ENCODE data around the gene GEN1. TPM values are rescaled to one million over a fixed set of nuclear protein-coding genes. Genes with fewer than 3 reads are reported as not detected.
A peak's percentile ranks its signal among the peaks of the same experiment; 100 is the strongest.

GEN1 gene
- total and polyA plus RNA-seq, 2 donors (not counting 1 experiment from before 2014, with no cell fraction given), result 16.7 to 105 TPM

- H3K9me3 ChIP-seq (ENCODE audit: control extremely low read depth in 1 of 3, control insufficient read depth in 2 of 3, insufficient read depth in 1 of 3, low read length in 2 of 3), result no peaks in the 10 kb centered on the region
- DNase-seq (no peak), ATAC-seq (ENCODE audit: low read depth) (no peak)
- H3K27me3 ChIP-seq (replicated peaks in 1 of 4; ENCODE audit: control extremely low read depth in 1 of 4, control insufficient read depth in 3 of 4, insufficient read depth in 4 of 4, low read length in 3 of 4), result no peaks in the 10 kb centered on the region
- TF ChIP-seq EZH2 (IDR thresholded peaks at IDR 0.05; ENCODE audit: borderline replicate concordance, insufficient read depth, low read depth, low read length, poor library complexity, severe bottlenecking) (no peak), CTCF (IDR thresholded peaks at IDR 0.05) (no peak)
- Mint-ChIP-seq H3K27ac (no peak overlapping the region), H3K4me3 (no peak overlapping the region), H3K9me3 (ENCODE audit: insufficient read depth) (no peaks in the 10 kb centered on the region), H3K27me3 (no peaks in the 10 kb centered on the region), H3K4me1 (no peaks in the 10 kb centered on the region)
- peaks cover 21 to 95% of the 10 kb centered on the region in 2 experiments for H3K36me3 ChIP-seq (replicated peaks in 1 of 2; ENCODE audit: control extremely low read depth in 1 of 2, control insufficient read depth in 1 of 2, extremely low read depth in 1 of 2, insufficient read depth in 2 of 2, low read length in 1 of 2)
- no peak overlapping the region for H3K4me3 ChIP-seq (ENCODE audit: control extremely low read depth in 1 of 5, extremely low read depth in 1 of 5, insufficient read depth in 1 of 5, low read depth in 2 of 5, low read length in 4 of 5)
- POLR2A ChIA-PET, result no interaction called here
- H3K9ac ChIP-seq (ENCODE audit: low read length), result no peak overlapping the region
- peaks cover 5% of the 10 kb centered on the region for H4K20me1 ChIP-seq (ENCODE audit: control insufficient read depth, insufficient read depth, low read length, poor library complexity, severe bottlenecking)
- H3K4me2 ChIP-seq (replicated peaks; ENCODE audit: low read depth, low read length, poor library complexity, severe bottlenecking), result no peak overlapping the region
- intact Hi-C loops (cut with micrococcal nuclease), result no loop called here
- CTCF ChIA-PET, result interaction anchor here (1.4 kb wide), 1 partner anchor 10 kb away, joined by 3 read pairs; no protein-coding TSS in a partner anchor
- no peaks in the 10 kb centered on the region for H3K4me1 ChIP-seq (ENCODE audit: control insufficient read depth in 2 of 2, insufficient read depth in 2 of 2, low read length in 2 of 2)
- H3K79me2 ChIP-seq (ENCODE audit: control insufficient read depth, insufficient read depth, low read length), result peaks cover 4% of the 10 kb centered on the region
- 80% methylated on average over 1 of the region's 1 CpG for WGBS (ENCODE audit: insufficient coverage)
- H3K27ac ChIP-seq (ENCODE audit: low read length in 2 of 2), result peak overlapping the region in 1 of 2 donors; percentile 5
- no peak overlapping the region for H2AFZ ChIP-seq (ENCODE audit: insufficient read depth, low read depth, low read length, poor library complexity, severe bottlenecking)
Observed at GRCh38 chr2:17713291-17713690, 40.6 kb upstream of the GEN1 start.

GRCh38 chr2:17717666-17718065 lies 36.3 kb upstream of the GEN1 start:
- Mint-ChIP-seq H3K27me3 (no peaks in the 10 kb centered on the region), H3K9me3 (ENCODE audit: insufficient read depth) (no peaks in the 10 kb centered on the region), H3K4me1 (peaks cover 6% of the 10 kb centered on the region), H3K27ac (no peak overlapping the region), H3K4me3 (no peak overlapping the region)
- Histone ChIP-seq H3K79me2 (ENCODE audit: control insufficient read depth, insufficient read depth, low read length) (peaks cover 8% of the 10 kb centered on the region), H4K20me1 (ENCODE audit: control insufficient read depth, insufficient read depth, low read length, poor library complexity, severe bottlenecking) (no peaks in the 10 kb centered on the region), H3K36me3 (replicated peaks in 1 of 2; ENCODE audit: control extremely low read depth in 1 of 2, control insufficient read depth in 1 of 2, extremely low read depth in 1 of 2, insufficient read depth in 2 of 2, low read length in 1 of 2) (peaks cover 2 to 86% of the 10 kb centered on the region in 2 experiments), H3K4me1 (ENCODE audit: control insufficient read depth in 2 of 2, insufficient read depth in 2 of 2, low read length in 2 of 2) (no peaks in the 10 kb centered on the region), H3K4me3 (ENCODE audit: control extremely low read depth in 1 of 5, extremely low read depth in 1 of 5, insufficient read depth in 1 of 5, low read depth in 2 of 5, low read length in 4 of 5) (no peak overlapping the region), H3K27me3 (replicated peaks in 1 of 4; ENCODE audit: control extremely low read depth in 1 of 4, control insufficient read depth in 3 of 4, insufficient read depth in 4 of 4, low read length in 3 of 4) (no peaks in the 10 kb centered on the region), H3K4me2 (replicated peaks; ENCODE audit: low read depth, low read length, poor library complexity, severe bottlenecking) (no peak overlapping the region), H3K27ac (ENCODE audit: low read length in 2 of 2) (no peak overlapping the region), H2AFZ (ENCODE audit: insufficient read depth, low read depth, low read length, poor library complexity, severe bottlenecking) (no peak overlapping the region), H3K9me3 (ENCODE audit: control extremely low read depth in 1 of 3, control insufficient read depth in 2 of 3, insufficient read depth in 1 of 3, low read length in 2 of 3) (no peaks in the 10 kb centered on the region), H3K9ac (ENCODE audit: low read length) (no peak overlapping the region)
- CTCF ChIA-PET, result interaction anchor here (3.1 to 7.2 kb wide), 3 partner anchors 16 to 129 kb away, joined by 14 to 155 read pairs (median 41); no protein-coding TSS in a partner anchor
- no CpG with 5 or more reads among the region's 4 CpGs for WGBS (ENCODE audit: insufficient coverage)
- POLR2A ChIA-PET, result no interaction called here
- intact Hi-C loops (cut with micrococcal nuclease), result loop anchor here (2.0 to 5.0 kb wide), 2 partner anchors 201 to 660 kb away; no protein-coding TSS in a partner anchor
- DNase-seq (no peak), ATAC-seq (ENCODE audit: low read depth) (no peak)
- no peak for TF ChIP-seq EZH2 (IDR thresholded peaks at IDR 0.05; ENCODE audit: borderline replicate concordance, insufficient read depth, low read depth, low read length, poor library complexity, severe bottlenecking)
- TF ChIP-seq CTCF (IDR thresholded peaks at IDR 0.05), result no peak

Data from B cell (primary cell).